PC-3 (cell line): ENCODE results near the gene PNO1. TPM values are rescaled to one million over a fixed set of nuclear protein-coding genes. Genes with fewer than 3 reads are reported as not detected.
A peak's percentile ranks its signal among the peaks of the same experiment; 100 is the strongest.

Experiments used
- ATAC-seq: fragments of 200-7000 bp; cut with Tn5 transposase; 2 replicates; pipeline ENCODE4 v1.9.1; 2020; ENCODE audit warnings: mild to moderate bottlenecking, moderate library complexity
- Bru-seq: library from RNA; stranded (reverse); fragments of 400-500 nt; gene quantifications from one replicate; lab custom pipeline; 2021; lab: Mats Ljungman, UMichigan
- BruChase-seq, 2 experiments: library from RNA; stranded (reverse); fragments of 400-500 nt; gene quantifications; one replicate each; lab custom pipeline; 2021; lab: Mats Ljungman, UMichigan
- BruUV-seq: library from RNA; stranded (reverse); fragments of 400-500 nt; replicated peaks from 2 replicates; lab custom pipeline; 2021; lab: Mats Ljungman, UMichigan
- CTCF ChIA-PET: fragments of 300-600 bp; sonication (Branson Sonifier 250); formaldehyde crosslinking; loops from one replicate; lab custom pipeline; 2022; ENCODE audit warnings: antibody characterized with exemption; lab: Charles Lee
- POLR2A ChIA-PET: fragments of 300-600 bp; sonication (Branson Sonifier 250); formaldehyde crosslinking; loops from one replicate; lab custom pipeline; 2022; ENCODE audit warnings: antibody characterized with exemption; ENCODE audit not compliant: unreplicated experiment; lab: Charles Lee
- DNase-seq: peaks from one replicate; pipeline ENCODE4 v3.0.0-alpha.2; 2015
- H2AFZ ChIP-seq: fragments of 300-600 bp; sonication (generic); 2 replicates; pipeline ENCODE4 v1.6.0; 2016; ENCODE audit warnings: antibody characterized with exemption, low read length
- H3F3A ChIP-seq: fragments of 300-600 bp; sonication (generic); one replicate; pipeline ENCODE4 v1.6.0; 2017; ENCODE audit warnings: antibody characterized with exemption, low read length, control low read depth, mild to moderate bottlenecking; ENCODE audit not compliant: unreplicated experiment
- H3K27ac ChIP-seq: fragments of 300-600 bp; sonication (generic); 2 replicates; pipeline ENCODE4 v1.5.1; 2016; ENCODE audit warnings: mild to moderate bottlenecking, low read length
- H3K27me3 ChIP-seq: fragments of 300-600 bp; sonication (generic); 2 replicates; pipeline ENCODE4 v1.6.1; 2016; ENCODE audit warnings: low read length, mixed read lengths
- H3K36me3 ChIP-seq: fragments of 300-600 bp; sonication (generic); 2 replicates; pipeline ENCODE4 v1.6.1; 2016; ENCODE audit warnings: low read depth, mixed run types, low read length, mixed read lengths
- H3K4me1 ChIP-seq: fragments of 300-600 bp; sonication (generic); 2 replicates; pipeline ENCODE4 v1.5.1; 2016; ENCODE audit warnings: low read length; ENCODE audit not compliant: insufficient read depth
- H3K4me2 ChIP-seq: fragments of 300-600 bp; sonication (generic); 2 replicates; pipeline ENCODE4 v1.6.0; 2016; ENCODE audit warnings: low read length
- H3K4me3 ChIP-seq: fragments of 300-600 bp; sonication (generic); 2 replicates; pipeline ENCODE4 v1.5.1; 2016; ENCODE audit warnings: mild to moderate bottlenecking, low read length, mixed read lengths
- H3K79me2 ChIP-seq: fragments of 300-600 bp; sonication (generic); 2 replicates; pipeline ENCODE4 v1.6.1; 2017; ENCODE audit warnings: low read length, mixed read lengths
- H3K9ac ChIP-seq: fragments of 300-600 bp; sonication (generic); 2 replicates; pipeline ENCODE4 v1.6.0; 2016; ENCODE audit warnings: mild to moderate bottlenecking, low read length
- H3K9me2 ChIP-seq: fragments of 300-600 bp; sonication (generic); replicated peaks from 2 replicates; pipeline ENCODE4 v1.6.1; 2016; ENCODE audit warnings: mixed run types, low read length, mixed read lengths
- H3K9me3 ChIP-seq: fragments of 300-600 bp; sonication (generic); 2 replicates; pipeline ENCODE4 v1.6.1; 2016; ENCODE audit warnings: low read length, mixed read lengths
- H4K20me1 ChIP-seq: fragments of 300-600 bp; sonication (generic); 2 replicates; pipeline ENCODE4 v1.6.1; 2016; ENCODE audit warnings: low read length, mixed read lengths
- CTCF ChIP-seq: fragments of 300-600 bp; sonication (generic); conservative IDR thresholded peaks from 2 replicates; pipeline ENCODE4 v1.5.1; 2017; ENCODE audit warnings: antibody characterized with exemption, low read depth, mild to moderate bottlenecking, low read length
- EZH2 ChIP-seq: fragments of 300-600 bp; sonication (generic); IDR thresholded peaks from one replicate; pipeline ENCODE4 v1.6.1; 2017; ENCODE audit warnings: antibody characterized with exemption, mild to moderate bottlenecking, low read length; ENCODE audit not compliant: unreplicated experiment
- EZH2phosphoT487 ChIP-seq: fragments of 300-600 bp; sonication (generic); IDR thresholded peaks from 2 replicates; pipeline ENCODE4 v1.6.1; 2018; ENCODE audit warnings: mild to moderate bottlenecking, antibody characterized with exemption, low read length, borderline replicate concordance
- intact Hi-C: fragments of 100-400 bp; cut with micrococcal nuclease; formaldehyde crosslinking; loops from 2 replicates; pipeline ENCODE4 v1.9.0; 2023
- long read RNA-seq: library from polyadenylated mRNA; unstranded; transcript quantifications from one replicate; pipeline ENCODE4 v2.0.0, GENCODE V29; 2021; ENCODE audit not compliant: unreplicated experiment
- total RNA-seq: library from RNA; depleted of rRNA; stranded (reverse); fragments of >200 nt; gene quantifications from 2 replicates; pipeline ENCODE4 v1.2.3, GENCODE V29; 2014; rRNA removed

Gene PNO1
- 50.8 and 64.1 TPM in 2 replicates for total RNA-seq
- percentile 80 among the genes with signal in this experiment for Bru-seq, nascent RNA
- percentile 86 among the genes with signal in this experiment for BruChase-seq, experiment 1, labeled RNA remaining after a 6-hour chase
- percentile 81 among the genes with signal in this experiment for BruChase-seq, experiment 2, labeled RNA remaining after a 2-hour chase
- long read RNA-seq, transcript PNO1-201 (7 exons, 2,286 nt), result major isoform, 63 of 71 reads
- long read RNA-seq, partial matches to known transcripts, result 3 of 71 reads
- long read RNA-seq, other reads (novel, unspliced or antisense), result 5 of 71 reads

- peak within 1 kb of the TSS; percentile 92 for H3K4me3 ChIP-seq
- peak within 1 kb of the TSS; percentile 91 for H3K27ac ChIP-seq
- CTCF ChIA-PET, result interaction anchor here (1.1 kb wide), 1 partner anchor 93 kb away, joined by 6 read pairs; no protein-coding TSS in a partner anchor
- DNase-seq (peak; percentile 94), ATAC-seq (peak; percentile 91)
- peak within 1 kb of the TSS; percentile 98 for H3K9ac ChIP-seq
- H2AFZ ChIP-seq, result peak within 1 kb of the TSS; percentile 77
- H3F3A ChIP-seq, result no peaks in the 10 kb centered on the region
- no peaks in the 10 kb centered on the region for H3K9me2 ChIP-seq
- peaks cover 25% of the 10 kb centered on the region for H3K36me3 ChIP-seq
- H3K4me1 ChIP-seq, result peaks cover 14% of the 10 kb centered on the region
- TF ChIP-seq EZH2 (no peak), CTCF (no peak), EZH2phosphoT487 (no peak)
- intact Hi-C loops, result loop anchor here (1.0 to 5.0 kb wide), 2 partner anchors 35 to 94 kb away; no protein-coding TSS in a partner anchor
- H3K9me3 ChIP-seq, result no peaks in the 10 kb centered on the region
- H3K27me3 ChIP-seq, result no peaks in the 10 kb centered on the region
- POLR2A ChIA-PET, result interaction anchor here (0.6 to 0.8 kb wide), 2 partner anchors 10 to 34 kb away, joined by 4 read pairs; no protein-coding TSS in a partner anchor
- peak within 1 kb of the TSS; percentile 94 for H3K4me2 ChIP-seq
- H3K79me2 ChIP-seq, result peaks cover 64% of the 10 kb centered on the region
- BruUV-seq, result no TSS peak
- H4K20me1 ChIP-seq, result peaks cover 7% of the 10 kb centered on the region
Observed at GRCh38 chr2:68157402-68158133, at the start of gene PNO1. TSS of gene PNO1 (plus strand) at chr2:68157888. CDS start at chr2:68157935, 47 bp downstream.

GRCh38 chr2:68108120-68108519 is 49.6 kb upstream of the PNO1 start:
- H3K27ac ChIP-seq, result no peak overlapping the region
- H2AFZ ChIP-seq, result no peak overlapping the region
- no peak overlapping the region for H3K9ac ChIP-seq
- no peaks in the 10 kb centered on the region for H4K20me1 ChIP-seq
- no peak for ATAC-seq
- no peak for TF ChIP-seq EZH2
- no peak for TF ChIP-seq EZH2phosphoT487
- no peak for TF ChIP-seq CTCF
- H3K79me2 ChIP-seq, result no peaks in the 10 kb centered on the region
- no peak overlapping the region for H3K4me2 ChIP-seq
- H3K4me3 ChIP-seq, result no peak overlapping the region
- no peak for DNase-seq
- no TSS peak for BruUV-seq
- H3K27me3 ChIP-seq, result no peaks in the 10 kb centered on the region
- POLR2A ChIA-PET, result no interaction called here
- H3K9me3 ChIP-seq, result peaks cover 15% of the 10 kb centered on the region
- intact Hi-C loops, result no loop called here
- no peaks in the 10 kb centered on the region for H3K9me2 ChIP-seq
- 0 out of 2 replicates have a peak, but pooled peaks cover 3% of the 10 kb centered on the region for H3K36me3 ChIP-seq
- H3F3A ChIP-seq, result no peaks in the 10 kb centered on the region
- CTCF ChIA-PET, result no interaction called here
- no peaks in the 10 kb centered on the region for H3K4me1 ChIP-seq
